Rectal smooth muscle tissue (tissue), 1 donor: ENCODE data around the gene SLC4A8.
A peak's percentile ranks its signal among the peaks of the same experiment; 100 is the strongest.

Source experiments
- H3K27ac ChIP-seq: one replicate; pipeline ENCODE4 v1.7.0; 2013; ENCODE audit warnings: low read depth, low read length, inconsistent platforms
- H3K27me3 ChIP-seq: one replicate; pipeline ENCODE4 v1.7.0; 2013; ENCODE audit warnings: low read length; ENCODE audit not compliant: control insufficient read depth, insufficient read depth
- H3K36me3 ChIP-seq: one replicate; pipeline ENCODE4 v1.7.0; 2013; ENCODE audit warnings: low read length; ENCODE audit not compliant: control insufficient read depth, insufficient read depth
- H3K4me1 ChIP-seq: one replicate; pipeline ENCODE4 v1.7.0; 2013; ENCODE audit warnings: low read length; ENCODE audit not compliant: control insufficient read depth, insufficient read depth
- H3K4me3 ChIP-seq: one replicate; pipeline ENCODE4 v1.7.0; 2013; ENCODE audit warnings: low read length
- H3K9ac ChIP-seq: one replicate; pipeline ENCODE4 v1.7.0; 2013; ENCODE audit warnings: low read length

SLC4A8 gene

DNA sequence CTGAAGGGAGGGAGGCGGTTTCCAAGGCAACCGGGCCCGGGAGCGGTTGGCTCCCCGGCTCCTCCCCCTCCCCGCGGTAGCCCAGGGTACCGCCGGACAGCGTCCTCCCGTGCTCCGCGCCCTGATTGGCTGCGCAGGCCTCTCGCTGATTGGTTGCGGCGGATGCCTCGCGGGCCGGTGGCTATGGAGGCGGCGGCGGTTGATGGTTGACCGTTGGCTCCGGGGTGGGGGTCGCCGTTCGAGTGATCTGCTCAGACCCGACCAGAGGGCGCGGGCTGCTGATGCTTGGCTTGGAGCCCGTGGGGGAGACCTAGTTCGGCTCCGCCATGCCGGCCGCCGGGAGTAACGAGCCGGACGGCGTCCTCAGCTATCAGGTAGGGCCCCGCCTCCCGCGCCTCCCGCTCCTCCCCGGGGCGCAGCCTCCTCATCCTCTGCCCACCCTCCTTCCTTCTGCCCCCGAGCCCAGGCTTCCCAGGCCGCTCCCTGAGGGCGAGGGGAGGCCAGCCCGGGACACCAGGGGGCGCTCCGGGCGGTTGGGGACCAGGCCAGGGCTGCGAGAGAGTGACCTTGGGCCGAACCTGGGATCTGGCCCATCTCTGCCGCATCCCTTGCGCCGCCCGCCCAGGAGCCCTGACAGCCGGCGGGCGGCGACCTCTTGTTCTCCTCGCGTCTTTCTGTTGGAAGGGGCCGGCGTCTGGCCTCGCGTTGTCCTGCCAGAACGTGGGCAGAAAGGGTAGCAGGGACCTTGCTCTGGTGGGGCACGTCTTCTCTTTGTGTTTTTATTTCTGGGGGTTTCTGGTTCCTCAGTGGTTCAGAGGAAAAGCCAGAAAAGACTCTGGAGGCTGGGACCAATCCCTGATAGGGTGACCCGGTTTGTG is at the start of gene SLC4A8:
TSS of gene SLC4A8 (plus strand) at position 170 of the 878 bp plus-strand sequence. CDS start at position 327, 157 bp downstream.
- peaks cover 4% of the 10 kb centered on the region for H3K27me3 ChIP-seq
- H3K36me3 ChIP-seq, result no peaks in the 10 kb centered on the region
- H3K9ac ChIP-seq, result no peak within 1 kb of the TSS
- H3K4me3 ChIP-seq, result peak within 1 kb of the TSS; percentile 42
- no peaks in the 10 kb centered on the region for H3K4me1 ChIP-seq
- no peak within 1 kb of the TSS for H3K27ac ChIP-seq

DNA sequence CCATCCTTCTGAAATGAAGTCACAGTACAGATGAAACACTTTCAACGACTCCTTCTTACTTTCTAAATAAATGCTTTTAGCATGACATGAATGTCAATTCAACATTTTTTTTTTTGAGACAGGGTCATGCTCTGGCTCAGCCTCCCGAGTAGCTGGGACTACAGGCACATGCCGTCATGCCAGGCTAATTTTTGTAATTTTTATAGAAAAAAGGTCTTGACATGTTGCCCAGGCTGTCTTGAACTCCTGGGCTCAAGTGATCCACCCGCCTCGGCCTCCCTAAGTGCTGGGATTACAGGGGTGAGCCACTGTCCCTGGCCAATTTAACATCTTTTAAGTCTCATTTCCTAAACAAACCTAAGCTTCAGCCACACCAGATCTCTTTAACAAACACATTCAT is 49.8 kb upstream of the SLC4A8 start:
- H3K4me3 ChIP-seq, result no peak overlapping the region
- H3K4me1 ChIP-seq, result peaks cover 5% of the 10 kb centered on the region
- no peaks in the 10 kb centered on the region for H3K36me3 ChIP-seq
- no peak overlapping the region for H3K27ac ChIP-seq
- H3K9ac ChIP-seq, result no peak overlapping the region
- H3K27me3 ChIP-seq, result no peaks in the 10 kb centered on the region

DNA sequence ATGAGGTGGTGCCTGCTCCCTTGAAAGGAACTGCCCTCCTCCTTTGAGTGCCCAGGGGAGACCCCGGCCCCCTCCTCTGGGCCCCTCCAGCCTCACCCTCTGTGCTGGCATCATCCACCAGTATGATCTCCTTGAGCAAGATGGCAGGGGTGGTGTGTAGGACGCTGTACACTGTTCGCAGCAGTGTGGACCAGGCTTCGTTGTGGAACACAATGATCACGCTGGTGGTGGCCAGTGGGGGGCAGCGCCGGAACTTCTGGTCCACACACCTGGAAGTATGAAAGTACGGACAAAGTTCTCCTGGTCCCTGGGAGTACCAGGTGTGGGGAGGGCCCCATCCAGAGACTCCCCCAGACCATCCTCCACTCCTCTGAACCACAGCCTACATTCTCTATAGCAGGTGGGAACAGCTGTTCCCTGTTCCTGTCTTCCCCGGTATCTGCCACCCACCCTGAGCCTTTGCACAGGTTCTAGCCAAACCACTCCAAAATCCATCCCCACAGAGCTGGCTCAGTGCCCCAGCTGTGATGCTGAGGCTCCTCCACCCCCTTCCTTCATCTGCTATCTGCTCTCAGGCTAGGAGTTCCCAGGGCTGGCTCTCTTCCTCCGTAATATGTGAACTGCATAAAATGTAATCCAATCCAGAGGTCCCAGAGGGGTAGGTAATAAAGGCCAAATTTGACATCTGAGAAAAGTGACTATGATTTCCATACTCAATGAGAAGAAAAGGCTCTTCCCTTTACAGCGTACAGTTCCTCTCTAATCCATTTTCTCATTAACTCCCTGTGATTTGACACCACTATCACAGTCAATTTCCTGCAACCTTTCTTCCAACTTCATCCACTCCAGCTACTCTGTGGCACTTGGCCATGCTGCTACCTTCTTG is 47.3 kb upstream of the SLC4A8 start:
- Histone ChIP-seq H3K27ac (no peak overlapping the region), H3K4me3 (no peak overlapping the region), H3K36me3 (no peaks in the 10 kb centered on the region), H3K27me3 (no peaks in the 10 kb centered on the region), H3K9ac (no peak overlapping the region), H3K4me1 (peaks cover 2% of the 10 kb centered on the region)

DNA sequence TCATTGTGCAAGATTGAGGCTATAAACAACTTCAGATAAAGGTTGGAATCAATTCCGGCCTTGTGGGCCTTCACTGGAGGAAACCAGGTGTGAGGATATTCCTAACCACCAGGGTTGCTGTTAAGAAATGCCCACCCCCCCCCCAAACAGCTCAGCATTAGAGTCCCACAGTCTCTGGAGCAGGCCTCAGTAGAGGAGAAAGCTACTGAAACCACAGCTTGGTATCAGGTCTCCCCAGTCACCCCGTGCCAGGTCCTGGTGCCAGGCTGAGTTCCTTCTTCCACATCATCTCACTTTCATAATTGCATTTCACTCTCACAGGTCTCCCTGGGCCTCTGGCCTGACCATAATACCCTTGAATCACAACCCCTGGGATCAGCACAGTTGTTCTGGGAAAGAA is 45.9 kb upstream of the SLC4A8 start:
- Histone ChIP-seq H3K36me3 (no peaks in the 10 kb centered on the region), H3K9ac (no peak overlapping the region), H3K27me3 (no peaks in the 10 kb centered on the region), H3K4me3 (no peak overlapping the region), H3K27ac (no peak overlapping the region), H3K4me1 (peaks cover 2% of the 10 kb centered on the region)

DNA sequence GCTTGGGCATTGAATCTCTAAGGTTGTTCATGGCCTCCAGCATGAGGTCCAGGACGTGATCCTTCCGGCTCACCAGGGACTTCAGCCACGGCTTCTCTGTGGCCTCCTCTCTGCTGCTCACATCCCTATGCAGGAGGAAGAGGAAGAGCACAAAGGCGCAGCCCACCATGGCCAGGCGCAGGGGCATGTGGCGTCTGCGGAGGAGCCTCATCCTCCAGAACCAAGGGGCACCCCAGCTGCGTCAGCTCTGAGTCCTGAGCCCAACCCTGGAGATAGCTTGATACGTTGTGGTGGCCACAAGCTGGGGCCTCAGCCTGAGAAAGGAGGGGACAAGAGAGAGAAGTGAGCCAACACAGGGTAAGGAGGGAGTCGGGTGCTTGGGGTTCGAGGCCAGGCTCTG is 45.1 kb upstream of the SLC4A8 start:
- Histone ChIP-seq H3K4me3 (no peak overlapping the region), H3K4me1 (peaks cover 2% of the 10 kb centered on the region), H3K27me3 (no peaks in the 10 kb centered on the region), H3K9ac (no peak overlapping the region), H3K27ac (no peak overlapping the region), H3K36me3 (no peaks in the 10 kb centered on the region)

DNA sequence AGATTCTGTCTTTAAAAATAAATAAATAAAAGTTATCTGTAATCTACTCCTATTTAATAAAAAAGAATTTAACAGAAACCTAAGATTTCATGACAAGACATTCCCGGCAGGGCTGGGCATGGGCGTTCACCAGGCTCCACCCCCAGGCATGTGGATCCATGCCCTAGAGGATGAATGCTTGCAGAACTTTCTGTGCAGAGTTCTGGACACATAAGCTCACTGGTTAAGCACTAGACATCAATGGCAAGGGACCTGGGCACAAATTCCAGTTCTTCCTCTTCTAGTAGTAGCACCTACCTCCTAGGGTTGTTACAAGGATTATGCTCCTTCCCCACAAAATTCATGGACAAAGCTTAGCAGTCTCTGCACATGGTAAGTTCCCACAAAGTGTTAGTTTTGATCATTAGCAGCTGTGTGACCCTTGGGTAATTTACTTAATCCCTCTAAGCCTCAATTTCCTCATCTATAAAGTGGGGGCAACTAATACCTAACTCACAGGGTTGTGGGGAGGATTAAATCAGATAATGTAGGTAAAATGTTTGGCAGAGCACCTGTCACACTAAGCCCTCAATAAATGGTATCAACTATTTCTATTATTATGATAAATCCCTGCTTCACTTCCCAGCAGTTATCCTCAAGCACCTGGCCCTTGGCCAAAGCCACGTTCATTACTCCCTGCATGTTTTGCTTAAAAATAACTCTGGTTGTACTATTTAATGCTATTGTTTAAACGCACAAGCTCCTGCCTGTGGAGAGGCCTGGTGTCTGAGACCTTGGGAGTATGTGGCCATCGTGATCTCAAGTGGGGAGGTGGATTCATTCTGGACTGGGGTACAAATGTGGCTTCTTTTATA is 43.2 kb upstream of the SLC4A8 start:
- Histone ChIP-seq H3K27me3 (no peaks in the 10 kb centered on the region), H3K27ac (no peak overlapping the region), H3K4me1 (peaks cover 2% of the 10 kb centered on the region), H3K36me3 (no peaks in the 10 kb centered on the region), H3K4me3 (no peak overlapping the region), H3K9ac (no peak overlapping the region)

DNA sequence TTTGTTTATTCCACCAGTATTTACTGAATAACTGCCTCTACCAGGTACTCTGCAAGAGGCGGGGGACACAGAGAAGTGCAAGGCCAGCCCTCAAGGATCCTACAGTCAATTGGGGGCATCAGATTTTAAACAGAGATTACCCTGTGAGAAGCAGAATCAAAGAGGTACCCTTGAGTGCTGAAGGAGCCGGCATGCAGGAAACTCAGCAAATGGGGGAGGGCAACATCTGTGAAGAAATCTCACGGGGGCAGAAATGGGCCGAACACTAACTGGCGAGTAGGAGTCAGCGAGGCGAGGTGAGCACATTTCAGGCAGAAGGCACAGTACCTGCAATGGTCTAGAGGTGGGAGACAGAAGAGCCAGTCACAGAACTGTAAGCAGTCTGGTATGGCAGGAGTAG is 42.5 kb upstream of the SLC4A8 start:
- H3K4me3 ChIP-seq, result no peak overlapping the region
- H3K27ac ChIP-seq, result no peak overlapping the region
- H3K9ac ChIP-seq, result no peak overlapping the region
- H3K4me1 ChIP-seq, result peaks cover 2% of the 10 kb centered on the region
- no peaks in the 10 kb centered on the region for H3K27me3 ChIP-seq
- no peaks in the 10 kb centered on the region for H3K36me3 ChIP-seq

DNA sequence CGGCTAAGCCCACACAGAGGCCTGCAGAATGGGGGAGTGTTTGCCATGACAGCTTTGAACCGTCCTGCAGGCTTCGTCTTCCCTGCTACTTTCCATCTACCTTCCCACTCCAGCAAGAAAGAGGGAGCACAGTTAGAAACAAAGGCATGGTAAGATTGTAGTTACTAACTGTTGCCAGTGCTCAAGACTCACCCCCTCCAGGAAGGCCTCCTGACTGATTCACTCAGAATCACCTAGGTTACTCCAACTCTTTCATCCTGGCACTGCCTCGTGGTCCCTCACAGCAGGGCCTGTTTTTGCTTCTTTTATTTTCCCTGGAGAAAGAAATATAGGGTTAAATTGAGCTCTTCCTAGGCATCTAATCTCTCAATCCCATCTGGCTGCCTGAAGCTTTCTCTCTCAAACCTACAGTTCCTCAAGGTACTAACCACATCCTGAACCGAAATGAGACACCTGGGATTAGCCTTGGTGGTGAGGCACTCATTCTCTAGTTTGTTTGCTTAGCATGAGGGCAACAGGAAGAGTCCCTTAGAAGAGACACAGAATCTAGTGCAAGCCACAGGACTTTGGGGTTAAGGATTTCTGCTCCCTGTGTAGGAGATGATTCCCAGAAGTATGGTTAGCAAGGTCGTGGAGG is 41.2 kb upstream of the SLC4A8 start:
- H3K27ac ChIP-seq, result no peak overlapping the region

DNA sequence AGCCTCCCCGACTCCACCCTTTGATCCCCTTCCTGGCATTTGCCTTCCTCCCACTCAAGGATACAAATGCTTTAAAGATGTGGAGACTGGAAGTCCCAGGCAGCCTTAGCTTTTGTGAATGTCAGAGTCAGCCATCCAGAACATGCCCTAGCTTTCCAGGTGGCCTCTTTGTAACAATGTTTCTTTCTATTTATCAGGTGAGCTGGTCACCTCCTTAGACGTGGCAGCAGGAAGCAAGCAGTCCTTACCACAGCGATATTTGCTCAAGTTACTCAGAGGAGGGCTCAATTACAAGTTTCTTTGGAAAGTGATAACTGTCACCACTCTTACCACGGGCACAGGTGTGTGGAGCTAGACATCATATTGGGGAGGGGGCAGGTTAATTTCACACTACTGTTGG is 38.3 kb upstream of the SLC4A8 start:
- Histone ChIP-seq H3K27ac (no peak overlapping the region), H3K4me3 (no peak overlapping the region), H3K36me3 (no peaks in the 10 kb centered on the region), H3K9ac (no peak overlapping the region), H3K4me1 (peaks cover 2% of the 10 kb centered on the region), H3K27me3 (peaks cover 4% of the 10 kb centered on the region)

More for the DNA sequence above, 41.2 kb upstream of the SLC4A8 start:
- H3K9ac ChIP-seq, result no peak overlapping the region
- no peak overlapping the region for H3K4me3 ChIP-seq
- H3K36me3 ChIP-seq, result no peaks in the 10 kb centered on the region
- no peaks in the 10 kb centered on the region for H3K27me3 ChIP-seq
- H3K4me1 ChIP-seq, result peaks cover 2% of the 10 kb centered on the region

DNA sequence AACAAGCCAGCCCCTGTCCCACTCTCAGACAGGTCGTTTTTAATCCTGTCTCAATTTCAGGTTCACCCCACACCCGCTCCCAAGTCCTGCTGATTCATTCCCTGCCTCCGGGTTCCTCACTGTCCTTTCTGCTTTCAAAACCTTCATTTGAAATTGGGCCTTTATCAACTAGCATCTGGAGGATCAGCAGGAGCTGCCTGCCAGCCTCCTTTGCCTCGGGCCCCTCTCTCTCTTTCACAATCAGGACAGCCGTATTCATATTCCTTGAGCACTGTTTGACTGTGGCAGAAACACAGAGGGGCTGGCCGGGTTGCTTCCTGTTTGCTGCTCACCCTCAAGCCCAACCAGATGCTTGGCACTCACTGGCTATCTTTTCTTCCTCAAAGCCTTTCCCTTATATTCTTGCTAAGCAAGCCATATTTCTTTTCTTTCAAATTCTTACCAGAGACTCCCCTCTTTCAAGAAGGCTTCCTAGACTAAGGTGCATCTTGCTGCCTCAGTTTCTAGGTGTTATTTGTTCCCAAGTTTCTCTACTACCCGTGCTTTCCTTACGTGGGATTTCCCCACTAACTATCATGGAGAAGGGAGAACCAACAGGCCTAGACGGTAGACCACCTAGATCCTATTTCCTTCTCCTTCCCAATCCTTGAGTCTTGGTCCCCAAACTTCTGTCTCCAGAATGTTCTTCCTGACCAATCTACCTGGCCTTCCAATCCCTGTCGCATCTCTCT is 36.4 kb upstream of the SLC4A8 start:
- H3K4me1 ChIP-seq, result no peaks in the 10 kb centered on the region
- H3K4me3 ChIP-seq, result no peak overlapping the region
- no peaks in the 10 kb centered on the region for H3K36me3 ChIP-seq
- peaks cover 4% of the 10 kb centered on the region for H3K27me3 ChIP-seq
- no peak overlapping the region for H3K9ac ChIP-seq
- H3K27ac ChIP-seq, result no peak overlapping the region

DNA sequence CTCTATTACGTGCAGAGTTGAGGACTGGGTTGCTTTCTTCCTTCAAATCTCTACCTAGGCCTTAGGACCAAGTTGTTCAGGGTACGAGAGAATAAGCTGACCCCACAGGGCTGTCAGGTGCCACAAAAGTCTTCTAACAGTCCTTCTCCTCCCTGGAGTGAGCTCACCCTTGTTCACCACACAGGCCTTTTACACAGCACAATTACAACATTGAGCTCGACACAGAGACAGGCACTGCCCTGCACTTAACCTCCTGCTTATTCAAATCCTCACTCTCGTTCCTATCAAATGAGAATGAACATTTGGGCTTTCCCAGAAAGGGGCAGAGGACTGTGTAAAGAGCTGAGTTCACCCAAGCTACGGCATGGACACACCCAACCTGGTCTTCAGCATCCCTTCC is 35.8 kb upstream of the SLC4A8 start:
- H3K27ac ChIP-seq, result no peak overlapping the region
- no peak overlapping the region for H3K9ac ChIP-seq
- peaks cover 4% of the 10 kb centered on the region for H3K27me3 ChIP-seq
- no peaks in the 10 kb centered on the region for H3K36me3 ChIP-seq
- H3K4me1 ChIP-seq, result no peaks in the 10 kb centered on the region
- H3K4me3 ChIP-seq, result no peak overlapping the region
